ENCODE data around the gene SLC30A1.

The SLC30A1 gene

GRCh38 chr1:211607754-211608473, 29.0 kb upstream of the SLC30A1 start:
- DNase-seq (ENCODE audit: low read depth in 2 of 2): no peak

GRCh38 chr1:211606914-211607753, 28.2 kb upstream of the SLC30A1 start:
- peak in 1 of 2 donors; percentile 6 for DNase-seq (ENCODE audit: low read depth in 2 of 2)

DNA sequence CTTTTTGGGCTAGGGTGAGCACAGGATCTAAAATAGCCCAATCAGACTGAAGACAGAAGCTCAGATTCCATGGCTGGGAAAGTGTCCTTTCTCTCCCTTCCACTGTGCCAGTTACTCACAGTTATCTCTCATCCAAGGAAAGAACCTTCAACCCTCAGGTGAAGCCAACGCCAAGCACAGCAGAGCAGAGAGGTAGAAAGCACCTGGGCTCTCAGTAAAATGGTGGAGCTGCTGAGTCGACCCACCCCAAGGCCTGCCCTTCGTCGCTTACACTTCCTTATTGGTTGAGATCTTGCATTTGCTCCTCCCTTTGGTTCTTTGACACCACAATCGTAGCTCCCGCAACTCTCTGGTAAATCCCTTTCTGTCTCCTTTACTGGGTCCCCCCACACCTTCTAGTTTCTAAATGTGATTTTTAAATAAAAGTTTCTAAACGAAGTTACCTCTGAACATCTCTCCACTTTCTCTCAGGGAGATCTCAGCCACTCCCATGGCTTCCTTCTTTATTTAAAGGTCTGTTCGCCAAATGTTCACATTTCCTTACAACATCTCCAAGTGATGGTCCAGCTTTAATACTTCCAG, 27.5 kb upstream of the SLC30A1 start:
- DNase-seq (ENCODE audit: low read depth in 2 of 2): peak in 1 of 2 donors; percentile 10

DNA sequence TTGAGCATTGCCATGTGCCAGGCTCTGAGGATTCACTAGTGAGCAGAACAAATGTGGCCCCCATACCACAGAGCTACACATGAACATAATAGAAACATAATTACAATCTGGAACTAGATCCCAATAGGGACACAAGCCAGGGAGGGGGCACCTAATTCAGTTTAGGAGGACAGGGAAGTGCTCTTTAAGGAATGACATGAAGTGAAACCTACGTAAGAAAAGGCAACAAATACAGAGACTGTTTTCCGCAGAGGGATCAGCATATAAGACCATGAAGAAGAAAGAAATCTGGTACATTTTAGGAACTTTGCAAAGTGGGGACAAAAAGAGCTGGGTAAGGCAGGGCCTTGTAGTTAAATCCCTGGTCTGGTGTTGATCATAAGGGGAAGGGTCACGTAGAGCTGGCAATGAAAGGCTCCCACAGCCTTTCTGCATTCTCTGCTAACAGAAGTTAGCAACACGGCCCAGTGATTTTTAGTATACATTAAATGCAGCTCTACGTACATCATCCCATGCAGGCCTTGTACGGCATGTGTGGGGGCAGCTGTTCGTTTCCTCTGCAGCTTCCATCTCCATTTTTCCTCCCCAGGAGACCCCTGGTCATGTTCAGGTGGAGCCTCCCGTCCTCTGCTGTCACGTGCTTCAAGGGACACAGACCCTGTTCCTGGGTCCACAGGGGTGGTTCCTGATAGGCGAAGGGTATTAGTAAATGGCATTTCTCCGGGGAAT, 26.8 kb upstream of the SLC30A1 start:
- no peak for DNase-seq (ENCODE audit: low read depth in 2 of 2)

DNA sequence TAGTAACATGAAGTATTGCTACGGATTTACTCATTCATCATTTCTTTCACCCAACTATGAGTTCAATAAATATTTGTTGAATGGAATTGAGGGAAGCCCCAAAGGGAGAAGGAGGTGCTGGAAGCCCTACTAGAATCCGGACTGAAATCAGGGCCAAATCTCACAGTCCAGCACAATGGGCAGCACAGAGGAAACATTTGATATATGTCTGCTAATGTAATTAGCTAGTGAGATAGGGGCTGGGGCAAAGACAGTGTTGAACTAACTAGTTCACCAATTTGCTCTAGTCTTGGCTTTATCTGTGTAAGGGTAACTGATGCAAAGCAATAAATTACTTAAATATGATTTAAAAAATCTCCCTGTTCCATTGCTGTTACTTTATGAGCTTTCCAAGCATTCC, 26.1 kb upstream of the SLC30A1 start:
- no peak for DNase-seq (ENCODE audit: low read depth in 2 of 2)

DNA sequence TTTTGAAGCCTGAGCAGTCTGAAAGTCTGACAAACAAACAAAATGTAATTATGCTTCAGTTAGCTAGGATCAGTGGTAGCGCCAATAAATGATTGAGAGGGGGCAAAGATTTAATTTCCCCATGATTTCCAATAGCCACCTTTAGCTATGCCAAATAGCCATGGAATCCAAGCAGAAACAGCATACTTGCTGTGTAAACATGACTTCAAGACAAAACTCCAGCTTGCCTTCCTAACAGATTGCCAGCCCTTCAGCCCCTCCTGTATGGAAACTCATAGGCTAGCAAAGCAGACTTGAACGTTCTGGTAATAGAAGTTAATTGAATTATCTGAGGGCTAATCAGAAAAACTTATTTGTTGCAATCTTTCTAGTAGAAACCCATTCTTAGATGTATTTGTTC, 25.6 kb upstream of the SLC30A1 start:
- no peak for DNase-seq (ENCODE audit: low read depth in 2 of 2)

GRCh38 chr1:211603713-211604112, 24.8 kb upstream of the SLC30A1 start:
- DNase-seq (ENCODE audit: low read depth in 2 of 2): no peak

DNA sequence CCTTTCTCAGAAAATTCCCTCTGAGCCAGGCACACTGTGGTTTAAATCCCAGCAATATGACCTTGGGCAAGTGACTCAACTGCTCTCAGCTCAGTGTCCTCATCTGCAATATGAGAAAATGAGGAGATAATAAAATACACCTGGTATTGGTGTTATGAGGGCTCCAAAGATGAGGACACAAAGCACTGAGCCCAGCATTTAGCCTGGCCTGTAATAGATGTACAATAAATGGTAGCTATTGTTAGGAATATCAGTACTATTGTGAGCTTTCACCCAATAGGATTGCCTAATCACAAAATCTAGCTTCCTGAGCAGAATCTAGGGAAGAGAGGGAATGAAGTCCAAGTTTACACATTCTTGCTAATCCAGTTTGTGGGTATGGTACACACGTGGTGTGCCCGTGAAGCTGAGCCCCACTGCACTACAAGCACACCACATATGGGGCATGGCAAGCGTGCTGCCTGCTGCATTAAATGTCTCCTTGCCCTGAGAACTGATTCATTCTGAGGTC, 24.3 kb upstream of the SLC30A1 start:
- DNase-seq (ENCODE audit: low read depth in 2 of 2): no peak

DNA sequence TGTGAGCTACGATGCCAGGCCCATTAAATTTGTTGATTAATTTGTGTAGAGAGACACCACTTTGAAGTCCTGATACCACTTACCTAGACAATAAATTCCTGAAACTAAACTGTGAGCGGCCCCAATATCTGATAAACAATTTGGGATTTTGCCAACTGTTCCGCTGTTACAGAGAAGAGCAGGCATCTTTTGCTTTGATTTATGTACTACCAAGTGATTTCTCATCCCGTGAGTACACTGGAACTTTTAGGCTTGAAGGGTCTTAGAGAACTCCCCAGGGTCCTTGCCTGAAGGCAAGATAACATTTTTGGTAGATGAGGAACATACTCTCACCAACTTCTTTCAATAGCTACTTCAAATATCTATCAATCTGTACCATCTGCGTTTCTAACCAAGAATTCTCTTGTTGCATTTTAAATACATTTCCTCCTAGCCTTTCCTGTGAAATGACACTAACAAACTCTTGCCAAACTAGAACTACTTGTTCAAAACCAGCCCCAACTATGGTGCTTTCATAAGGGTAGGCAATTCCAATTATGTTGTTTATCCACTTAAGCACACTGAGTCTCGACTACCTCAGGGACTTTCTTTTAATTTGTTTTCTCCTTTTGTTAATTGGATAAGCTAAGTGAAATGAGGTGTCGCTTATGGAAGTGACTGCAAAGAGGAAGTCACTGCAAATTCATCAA, 23.2 kb upstream of the SLC30A1 start:
- no peak for DNase-seq (ENCODE audit: low read depth in 2 of 2)

DNA sequence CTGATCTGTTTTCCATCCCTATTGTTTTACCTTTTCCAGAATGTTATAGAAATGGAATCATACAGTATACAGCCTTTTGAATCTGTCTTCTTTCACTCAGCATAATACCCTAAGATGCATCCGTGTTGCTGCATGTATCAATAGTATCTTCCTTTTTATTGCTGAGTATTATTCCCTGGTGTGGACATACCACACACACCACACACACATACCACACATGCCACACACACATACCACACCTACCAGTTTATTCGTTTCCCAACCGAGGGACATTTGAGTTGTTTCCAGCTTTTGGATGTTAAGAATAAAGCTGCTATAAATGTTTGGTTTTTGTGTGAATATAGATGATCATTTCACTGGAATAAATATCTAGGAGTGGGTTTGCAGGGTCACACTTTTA, 22.2 kb upstream of the SLC30A1 start:
- no peak for DNase-seq (ENCODE audit: low read depth in 2 of 2)

DNA sequence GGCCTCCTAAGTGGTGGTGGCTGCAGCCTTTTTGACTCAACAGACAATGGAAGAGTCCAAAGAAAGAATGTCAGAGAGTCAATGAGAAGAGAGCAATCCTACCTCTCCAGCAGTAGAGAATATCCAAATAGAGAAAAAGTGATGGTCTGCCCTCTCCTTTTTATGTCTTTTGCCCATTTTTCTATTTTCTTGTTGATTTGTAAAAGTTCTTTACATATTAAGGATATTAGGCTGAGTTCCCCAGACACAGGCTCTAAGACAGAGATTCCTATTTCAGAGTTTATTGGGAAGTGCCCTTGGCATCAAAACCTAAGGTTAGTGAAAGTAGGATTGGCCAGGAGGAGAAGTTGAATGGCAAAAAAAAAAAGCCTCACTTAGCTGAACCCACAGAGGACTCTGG, 20.3 kb upstream of the SLC30A1 start:
- DNase-seq (ENCODE audit: low read depth in 2 of 2): no peak

DNA sequence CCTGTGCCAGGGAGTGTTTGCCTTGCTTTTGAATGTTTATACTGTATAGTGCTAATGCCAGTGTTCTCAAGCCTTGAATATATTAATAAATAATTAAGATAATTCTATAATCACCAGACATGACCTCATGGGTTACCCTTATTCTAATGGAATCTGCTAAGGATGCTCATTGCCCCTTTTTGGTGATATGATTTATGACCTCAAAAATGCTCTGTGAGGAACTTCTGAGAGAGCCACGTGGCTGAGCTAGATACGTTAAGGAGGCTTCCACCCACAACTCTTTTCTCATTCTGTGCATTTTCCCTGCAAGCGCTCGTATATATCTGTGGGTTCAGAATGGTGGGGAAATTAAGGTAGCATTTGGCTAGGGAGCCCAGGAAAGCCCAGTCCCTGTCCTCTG, 19.6 kb upstream of the SLC30A1 start:
- DNase-seq (ENCODE audit: low read depth in 2 of 2): no peak

DNA sequence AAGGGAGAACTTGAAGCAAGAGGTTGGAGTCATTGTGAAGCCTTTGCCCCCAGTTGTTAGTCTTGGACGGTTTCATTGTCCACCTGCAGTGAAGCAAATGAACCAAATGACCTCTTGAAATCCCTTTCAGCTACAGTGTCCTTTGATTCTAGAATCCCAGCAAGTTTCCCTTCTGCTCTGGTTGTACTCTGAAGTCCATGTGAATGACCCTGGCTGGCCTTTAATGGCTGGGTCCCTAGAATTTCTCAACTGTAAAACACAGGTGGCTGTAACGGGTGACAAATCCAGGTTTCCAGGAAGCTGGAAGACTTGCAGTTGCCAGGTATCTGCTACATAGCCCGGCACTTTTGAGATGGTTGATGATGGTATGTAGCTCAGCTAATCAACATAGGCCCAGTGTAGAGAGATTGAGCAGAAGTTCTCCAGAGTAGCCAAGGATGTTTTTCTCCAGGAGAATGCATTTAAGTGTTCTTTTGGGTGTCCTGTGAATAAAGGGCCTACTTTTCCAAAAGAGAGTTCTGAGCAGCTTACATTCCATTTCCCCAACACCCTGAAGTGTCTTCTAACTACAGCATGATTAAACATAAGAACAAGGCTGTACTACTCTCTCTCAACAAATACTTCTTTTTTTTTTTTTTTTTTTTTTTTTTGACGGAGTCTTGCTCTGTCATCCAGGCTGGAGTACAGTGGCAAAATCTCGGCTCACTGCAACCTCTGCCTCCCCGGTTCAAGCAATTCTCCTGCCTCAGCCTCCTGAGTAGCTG, 17.6 kb upstream of the SLC30A1 start:
- no peak for DNase-seq (ENCODE audit: low read depth in 2 of 2)

DNA sequence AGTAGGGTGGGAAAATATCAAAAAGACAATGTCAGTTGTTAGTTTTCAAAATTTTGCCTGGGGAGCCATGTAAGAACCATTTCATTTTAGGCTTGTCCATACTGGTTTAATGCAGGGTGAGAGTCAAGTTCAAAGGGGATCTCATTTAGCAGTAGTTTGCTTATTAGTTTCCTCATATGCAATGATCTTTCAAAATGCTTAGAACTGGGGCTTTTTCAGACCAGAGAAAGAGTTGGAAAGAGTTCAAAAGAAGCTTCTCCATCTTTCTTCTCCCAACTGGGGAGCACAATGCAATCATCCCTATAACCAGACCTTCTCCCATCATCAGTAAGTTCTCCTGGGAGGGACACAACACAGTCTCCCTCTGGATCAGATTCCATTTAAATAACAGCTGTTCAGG, 16.5 kb upstream of the SLC30A1 start:
- DNase-seq (ENCODE audit: low read depth in 2 of 2): no peak

GRCh38 chr1:211591980-211592493, 13.1 kb upstream of the SLC30A1 start:
- no peak for DNase-seq (ENCODE audit: low read depth in 2 of 2)

- DNase-seq (ENCODE audit: low read depth in 2 of 2): no peak
Measured at GRCh38 chr1:211589782-211590721, 11.1 kb upstream of the SLC30A1 start.

- DNase-seq (ENCODE audit: low read depth in 2 of 2): no peak
Measured at GRCh38 chr1:211588711-211589110, 9.8 kb upstream of the SLC30A1 start.

- no peak for DNase-seq (ENCODE audit: low read depth in 2 of 2)
Measured at GRCh38 chr1:211587123-211587522, 8.2 kb upstream of the SLC30A1 start.

DNA sequence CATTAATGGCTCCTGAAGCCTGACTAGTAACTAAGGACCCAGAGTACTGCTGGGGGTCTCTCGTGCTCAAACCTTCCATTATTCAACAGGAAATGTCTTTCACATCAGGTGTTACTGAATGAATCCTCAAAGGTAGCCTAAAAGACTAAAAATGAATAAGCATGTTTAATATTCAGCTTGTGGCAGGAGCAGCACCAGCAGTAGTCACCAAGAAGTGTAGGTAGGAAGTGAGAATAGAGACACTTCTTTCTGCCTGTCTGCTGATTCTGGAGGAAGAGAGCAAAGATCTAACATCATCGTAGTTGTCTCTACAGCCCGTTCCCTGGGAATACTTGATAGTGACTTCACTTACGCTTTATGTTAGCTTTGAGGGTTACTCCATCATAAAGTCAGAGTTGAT, 7.6 kb upstream of the SLC30A1 start:
- no peak for DNase-seq (ENCODE audit: low read depth in 2 of 2)

Measured in activated CD4-positive, alpha-beta T cell treated with anti-CD3 and anti-CD28 coated beads for 24 hours (primary cell).